IPS-NIHi7 (cell line): ENCODE measurements around the gene VTCN1.
"Not testable (repeated sequence)": the region's sequence is repeated elsewhere in the genome, so short reads cannot be mapped to it uniquely, and the experiment has no call there.

ENCODE experiments used
- DNase-seq: peaks from one replicate; pipeline ENCODE4 v3.0.0; 2012; ENCODE audit warnings: mixed read lengths; ENCODE audit errors: extremely low spot score

The VTCN1 gene, protein sequence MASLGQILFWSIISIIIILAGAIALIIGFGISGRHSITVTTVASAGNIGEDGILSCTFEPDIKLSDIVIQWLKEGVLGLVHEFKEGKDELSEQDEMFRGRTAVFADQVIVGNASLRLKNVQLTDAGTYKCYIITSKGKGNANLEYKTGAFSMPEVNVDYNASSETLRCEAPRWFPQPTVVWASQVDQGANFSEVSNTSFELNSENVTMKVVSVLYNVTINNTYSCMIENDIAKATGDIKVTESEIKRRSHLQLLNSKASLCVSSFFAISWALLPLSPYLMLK

DNA sequence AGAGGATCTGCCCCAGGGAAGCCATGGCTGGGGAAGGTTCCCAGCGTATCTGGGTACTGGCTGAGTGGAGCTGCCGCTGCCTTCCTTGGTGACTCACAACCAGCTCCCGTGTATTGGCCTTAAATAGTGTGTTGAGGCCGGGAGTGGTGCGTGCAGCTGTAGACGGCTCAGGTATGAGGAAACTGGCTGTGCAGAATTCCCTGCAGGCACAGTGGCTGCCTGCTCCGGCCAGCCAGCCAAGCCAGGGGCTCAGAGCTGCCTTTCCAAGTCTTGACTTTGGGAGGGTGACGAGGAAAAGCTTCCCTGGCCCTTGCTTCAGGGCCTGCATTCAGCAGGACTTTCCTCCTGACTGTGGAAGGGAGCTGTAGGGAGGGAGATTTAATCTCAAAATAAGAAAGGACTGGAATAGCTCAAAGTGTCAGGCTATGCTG, at the start of gene VTCN1:
TSS of gene VTCN1 (minus strand) at position 97 of the 431 bp plus-strand sequence. CDS start at position 25, 72 bp downstream.
- DNase-seq: no peak

DNA sequence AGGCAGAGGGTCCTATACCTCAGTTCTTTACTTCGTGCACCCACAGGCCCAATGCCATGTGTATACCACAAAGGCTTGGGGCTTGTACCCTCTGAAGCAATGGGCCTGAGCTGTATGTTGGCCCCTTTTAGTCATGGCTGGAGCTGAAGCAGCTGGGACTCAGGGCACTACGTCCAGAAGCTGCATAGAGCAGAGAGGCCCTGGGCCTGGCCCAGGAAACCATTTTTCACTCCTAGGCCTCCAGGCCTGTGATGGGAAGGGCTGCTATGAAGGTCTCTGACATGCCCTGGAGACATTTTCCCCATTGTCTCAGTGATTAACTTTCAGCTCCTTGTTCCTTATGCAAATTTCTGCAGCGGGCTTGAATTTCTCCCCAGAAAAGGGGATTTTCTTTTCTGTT, 48.1 kb upstream of the VTCN1 start:
- no peak for DNase-seq

DNA sequence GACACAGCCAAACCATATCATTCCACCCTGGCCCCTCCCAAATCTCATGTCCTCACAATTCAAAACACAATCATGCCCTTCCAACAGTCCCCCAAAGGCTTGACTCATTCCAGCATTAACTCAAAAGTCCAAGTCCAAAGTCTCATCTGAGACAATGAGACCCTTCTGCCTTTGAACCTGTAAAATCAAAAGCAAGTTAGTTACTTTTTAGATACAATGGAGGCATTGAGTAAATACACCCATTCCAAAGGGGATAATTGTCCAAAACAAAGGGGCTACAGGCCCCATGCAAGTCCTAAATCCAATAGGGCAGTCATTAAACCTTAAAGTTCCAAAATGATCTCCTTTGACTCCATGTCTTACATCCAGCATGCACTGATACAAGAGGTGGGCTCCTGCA, 47.3 kb upstream of the VTCN1 start:
- not testable (repeated sequence) for DNase-seq

DNA sequence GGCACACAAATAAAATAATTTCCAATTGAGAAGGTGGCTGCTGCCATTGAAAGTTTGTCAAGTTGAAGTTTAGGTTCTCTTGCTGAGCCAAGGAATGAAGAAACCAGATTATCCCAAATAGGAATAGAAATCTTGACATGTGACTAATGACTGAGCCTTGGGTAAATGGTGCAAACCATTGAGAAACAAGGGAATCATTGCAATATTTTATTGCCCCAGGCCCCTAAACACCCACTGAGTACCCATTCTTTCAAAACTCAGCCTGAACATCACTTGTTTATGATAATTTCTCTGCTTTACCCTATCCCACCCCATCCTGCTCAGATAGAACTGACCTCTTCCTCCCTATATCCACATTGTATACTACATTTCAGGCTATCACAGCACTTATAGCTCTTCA, 46.6 kb upstream of the VTCN1 start:
- no peak for DNase-seq

DNA sequence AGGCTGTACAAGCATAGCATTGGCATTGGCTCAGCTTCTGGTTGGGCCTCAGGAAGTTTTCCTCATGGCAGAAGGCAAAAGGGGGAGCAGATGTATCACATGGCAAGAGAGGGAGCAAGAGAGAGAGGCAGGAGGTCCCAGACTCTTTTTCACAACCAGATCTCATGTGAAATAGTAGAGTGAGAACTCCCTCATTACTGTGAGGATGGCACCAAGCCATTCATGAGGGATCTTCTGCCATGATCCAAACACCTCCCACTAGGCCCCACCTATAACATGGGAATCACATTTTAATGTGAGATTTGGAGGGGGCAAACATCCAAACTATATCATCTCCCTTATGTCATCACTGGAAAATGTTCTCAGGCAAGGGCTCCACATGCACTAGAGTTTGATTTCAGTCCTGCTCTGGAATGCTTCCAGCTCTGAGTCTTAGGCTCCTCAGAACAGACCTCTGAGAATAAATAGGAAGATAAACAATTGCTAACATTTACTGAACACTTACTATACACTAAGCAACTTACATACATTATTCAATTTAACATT, 39.4 kb upstream of the VTCN1 start:
- DNase-seq: no peak

DNA sequence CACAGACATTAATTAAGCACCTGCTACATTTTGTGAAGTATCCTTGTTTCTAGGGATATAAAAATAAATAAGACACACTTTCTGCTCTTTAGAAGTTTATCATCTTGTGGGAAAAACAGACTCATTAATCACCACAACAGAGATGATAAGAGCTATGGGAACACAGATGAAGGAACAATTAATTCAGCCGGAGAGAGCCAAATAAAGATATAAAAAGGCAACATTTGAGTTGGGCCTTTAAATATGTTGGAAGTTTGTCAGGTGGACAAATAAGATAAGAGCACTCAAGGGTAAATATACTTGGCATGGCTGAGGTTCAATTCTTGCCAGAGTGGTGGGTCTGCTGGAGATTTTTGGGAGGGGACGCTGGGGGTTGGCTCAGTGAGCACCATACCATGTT, 34.2 kb upstream of the VTCN1 start:
- DNase-seq: no peak

DNA sequence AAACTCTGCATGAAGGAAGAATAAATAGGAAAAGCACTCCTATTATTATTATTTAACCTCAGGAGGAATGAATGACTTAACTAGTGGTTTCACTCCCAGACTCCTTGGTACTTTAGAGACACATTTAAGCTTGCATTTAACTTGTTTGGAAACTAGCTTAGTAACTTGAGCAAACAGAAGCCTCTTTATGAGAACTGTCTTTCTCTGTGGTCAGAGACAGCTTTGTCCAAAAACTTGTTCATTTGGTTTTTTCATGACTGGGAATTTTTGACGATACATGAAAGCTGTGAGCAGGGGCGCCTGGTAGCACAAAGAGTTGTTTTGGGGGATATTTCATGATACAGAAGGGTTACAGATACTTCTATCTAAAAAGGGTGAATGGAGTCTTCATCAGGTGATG, 33.6 kb upstream of the VTCN1 start:
- no peak for DNase-seq

DNA sequence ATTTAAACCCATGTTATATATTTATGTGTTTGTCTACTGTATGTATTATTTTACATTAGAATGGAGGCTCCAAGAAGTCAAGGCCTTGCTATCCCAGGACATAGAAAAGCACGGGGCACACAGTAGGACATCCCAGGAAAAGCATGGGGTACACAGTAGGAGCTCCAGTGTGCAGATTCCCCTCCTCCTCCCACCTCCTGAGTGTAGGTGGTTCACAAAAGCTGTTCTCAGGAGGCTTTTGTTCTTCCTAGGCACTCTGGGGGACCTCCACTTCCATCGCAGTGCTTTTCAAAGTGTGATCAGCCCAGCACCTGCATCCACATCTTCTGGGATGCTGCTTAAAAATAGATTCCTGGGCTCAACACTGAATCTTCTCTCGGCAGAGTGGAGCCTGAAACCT, 30.8 kb upstream of the VTCN1 start:
- DNase-seq: no peak

DNA sequence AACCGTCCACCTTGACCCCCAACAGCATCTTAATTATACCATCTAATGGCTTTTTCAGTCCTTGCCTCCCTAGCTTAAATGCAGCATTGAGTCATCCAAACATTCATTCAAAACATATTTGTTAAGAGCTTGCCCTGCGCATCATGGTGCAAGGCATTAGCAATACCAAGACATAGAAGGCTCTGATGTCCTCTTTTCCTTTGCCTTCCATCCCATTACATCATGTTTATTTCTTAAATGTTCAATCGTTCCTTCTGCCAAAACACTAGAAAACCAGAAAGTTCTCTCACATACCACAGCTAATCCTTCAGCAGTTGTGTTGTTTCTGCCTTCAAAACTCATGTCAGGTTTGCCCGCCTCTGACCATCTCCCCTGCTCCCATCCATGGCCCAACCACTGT, 29.8 kb upstream of the VTCN1 start:
- DNase-seq: no peak

DNA sequence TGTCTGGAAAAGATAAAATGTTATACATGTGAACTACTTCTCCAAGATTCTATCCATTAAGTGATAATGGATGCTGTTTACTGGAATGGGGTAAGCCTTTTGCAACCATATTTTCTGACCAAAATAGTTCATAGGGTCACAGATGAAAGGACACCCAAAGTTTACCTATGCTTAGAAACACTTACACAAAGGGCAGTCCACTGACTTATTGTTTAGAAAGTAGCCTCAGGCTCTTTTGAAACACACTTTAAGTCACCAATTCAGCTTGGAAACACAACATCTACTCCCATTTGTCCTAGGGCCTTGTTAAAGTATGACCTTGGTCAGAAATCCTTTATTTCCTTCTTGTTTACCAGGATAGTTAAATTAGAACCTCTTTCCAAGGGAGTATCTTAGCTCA, 28.7 kb upstream of the VTCN1 start:
- no peak for DNase-seq

DNA sequence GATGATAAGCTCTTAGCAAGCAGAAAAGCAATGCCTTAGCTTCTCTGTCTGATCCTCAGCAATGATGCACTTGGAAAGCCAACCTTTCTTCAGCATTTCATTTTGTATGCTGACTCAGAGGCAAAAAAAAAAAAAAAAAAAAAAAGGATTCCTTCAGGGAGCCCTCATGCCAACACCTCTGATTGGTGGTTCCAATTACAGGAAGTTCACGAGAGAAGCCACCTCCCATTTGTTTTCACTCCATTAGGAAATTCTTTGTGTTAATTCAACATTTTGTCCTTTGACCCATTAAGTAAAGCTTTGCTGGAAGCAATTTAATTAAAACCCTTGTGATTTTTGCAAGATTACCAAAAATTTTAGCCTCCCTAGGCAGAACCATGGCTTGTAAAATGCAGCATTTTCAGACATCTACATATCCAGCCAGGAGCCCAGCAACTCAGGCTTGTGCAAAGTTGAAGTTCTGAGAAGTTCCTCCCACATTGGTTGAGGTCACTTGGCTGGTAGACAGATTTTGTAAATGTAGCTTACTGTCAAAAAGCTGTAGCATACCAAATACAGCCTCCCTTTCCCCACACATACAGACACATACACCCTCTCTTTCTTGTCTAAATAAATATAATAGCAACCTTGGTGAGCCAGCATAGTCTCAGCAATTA, 27.1 kb upstream of the VTCN1 start:
- DNase-seq: no peak

DNA sequence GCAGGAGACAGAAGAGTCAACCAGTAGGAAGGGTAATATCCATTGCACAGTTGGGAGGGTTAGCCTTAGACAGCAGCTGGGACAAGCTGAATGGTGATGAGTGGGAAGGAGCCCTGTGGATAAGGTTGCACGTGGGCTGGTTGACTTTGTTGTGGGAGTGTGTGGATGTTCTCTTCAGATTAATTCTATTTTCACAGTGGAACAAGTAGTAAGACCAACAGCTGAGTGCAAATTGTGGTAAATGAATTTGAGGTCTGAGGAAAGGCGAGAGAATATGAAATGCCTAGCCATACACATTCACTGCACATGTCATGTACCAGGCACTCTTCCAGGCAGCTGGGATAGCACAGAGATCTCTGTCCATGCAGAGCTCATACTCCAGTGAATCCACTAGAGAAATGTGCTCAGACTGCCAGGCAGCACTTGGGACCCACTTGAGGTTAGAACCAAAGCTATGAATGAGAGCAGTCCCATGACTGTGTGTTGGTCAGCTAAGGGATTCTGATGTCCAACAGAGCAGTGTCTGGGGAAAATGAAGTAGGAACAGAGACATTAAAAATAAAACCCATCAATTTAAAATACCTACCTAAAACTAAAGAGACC, 25.2 kb upstream of the VTCN1 start:
- DNase-seq: no peak

DNA sequence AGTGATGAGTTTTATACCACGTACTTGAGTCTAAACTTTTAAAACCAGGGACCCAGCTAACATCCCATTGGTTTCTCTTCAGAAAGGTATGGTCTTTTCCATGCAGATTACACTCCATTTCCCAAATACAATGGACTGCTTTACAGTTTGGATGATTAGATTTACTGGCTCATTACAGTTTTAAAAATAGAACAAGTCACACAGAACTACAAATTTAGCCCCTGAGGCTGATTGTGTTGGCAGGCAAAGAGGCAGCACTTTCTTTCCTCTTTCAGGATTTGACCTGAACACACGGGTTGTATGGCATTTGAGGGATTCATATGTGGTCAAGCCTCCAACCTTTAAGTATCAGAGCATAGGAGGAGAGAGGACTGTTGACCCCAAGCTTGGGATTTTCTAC, 21.8 kb upstream of the VTCN1 start:
- DNase-seq: no peak

DNA sequence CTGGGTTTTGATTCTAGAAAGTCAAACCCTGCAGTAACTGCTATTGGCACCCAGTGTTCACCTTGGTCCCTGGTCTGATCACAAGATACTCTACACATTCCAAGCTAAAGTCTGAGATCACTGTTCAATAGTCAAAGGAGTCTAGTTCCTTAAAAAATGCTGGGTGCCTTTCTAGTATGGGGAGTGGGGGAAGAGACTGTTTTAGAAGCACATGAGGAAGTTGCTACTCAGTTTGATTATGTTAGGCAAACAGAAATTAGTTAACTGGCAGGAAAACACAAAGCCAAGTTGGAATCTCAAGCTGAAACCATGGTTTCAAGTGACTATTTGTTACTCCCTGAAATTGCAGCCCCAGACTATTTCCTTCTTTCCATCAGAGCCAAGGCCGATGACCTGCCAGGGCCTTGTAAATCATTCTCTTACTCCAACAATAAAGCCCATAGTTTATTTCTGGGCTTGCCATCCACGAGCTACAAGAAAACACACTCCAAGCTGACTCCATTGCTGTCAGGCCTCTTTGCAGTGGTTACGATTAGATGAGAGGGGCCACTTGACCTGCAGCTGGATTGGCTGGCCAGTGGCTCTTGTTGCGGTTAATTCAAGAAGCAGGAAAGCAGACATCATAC, 21.1 kb upstream of the VTCN1 start:
- no peak for DNase-seq

DNA sequence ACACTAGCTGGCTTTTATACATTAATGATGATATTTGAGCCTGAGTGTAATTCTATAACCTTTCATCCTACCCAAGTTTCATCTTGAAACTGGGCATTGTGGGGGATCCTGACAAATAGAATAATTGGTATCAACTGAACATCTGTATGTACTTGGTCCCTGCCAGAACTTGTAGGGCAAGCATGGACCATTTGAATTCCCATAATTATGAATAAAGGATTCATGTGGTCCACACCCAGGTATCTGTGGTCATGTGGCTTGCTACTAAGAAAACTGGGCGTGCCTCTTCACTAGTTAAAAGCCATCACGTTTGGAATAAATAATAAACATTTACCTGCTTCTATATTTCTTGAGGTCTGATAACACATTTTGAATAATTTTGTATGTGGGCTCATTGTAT, 20.6 kb upstream of the VTCN1 start:
- DNase-seq: no peak

DNA sequence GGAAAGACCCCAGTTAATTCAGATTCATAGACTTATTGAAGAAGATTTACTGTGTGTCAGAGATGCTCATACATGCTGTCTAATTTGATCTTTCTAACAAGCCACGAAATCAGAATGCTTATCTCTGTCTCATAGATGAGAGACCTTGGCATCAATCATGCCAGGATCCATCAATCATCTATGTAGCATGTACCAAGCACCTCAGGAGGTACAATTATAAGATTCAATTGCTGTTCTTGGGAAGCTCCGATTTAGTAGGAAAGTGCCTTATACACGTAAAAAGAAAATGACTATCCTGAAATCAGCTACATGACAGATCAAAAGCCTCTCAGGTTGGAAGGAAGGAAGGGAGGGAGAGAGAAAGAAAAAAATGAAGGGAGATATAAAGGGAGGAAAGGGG, 18.5 kb upstream of the VTCN1 start:
- DNase-seq: no peak

DNA sequence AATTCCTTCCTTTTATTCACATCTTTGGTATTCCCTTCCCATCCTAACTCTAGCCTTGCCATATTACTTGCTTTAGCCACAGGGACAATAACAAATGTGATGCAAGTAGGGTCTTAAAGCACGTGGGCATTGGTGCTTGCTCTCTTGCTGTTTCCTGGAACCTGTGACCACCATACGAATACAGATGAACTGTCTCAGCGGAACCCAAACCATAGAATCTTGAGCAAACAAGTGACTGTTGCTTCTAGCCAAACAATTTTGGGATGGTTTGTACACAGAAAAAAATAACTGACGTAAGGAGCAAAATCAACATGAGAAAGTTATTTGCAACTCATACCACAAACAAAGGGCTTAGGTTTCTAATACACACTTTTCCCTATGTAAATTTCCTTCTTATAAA, 15.2 kb upstream of the VTCN1 start:
- DNase-seq: no peak

DNA sequence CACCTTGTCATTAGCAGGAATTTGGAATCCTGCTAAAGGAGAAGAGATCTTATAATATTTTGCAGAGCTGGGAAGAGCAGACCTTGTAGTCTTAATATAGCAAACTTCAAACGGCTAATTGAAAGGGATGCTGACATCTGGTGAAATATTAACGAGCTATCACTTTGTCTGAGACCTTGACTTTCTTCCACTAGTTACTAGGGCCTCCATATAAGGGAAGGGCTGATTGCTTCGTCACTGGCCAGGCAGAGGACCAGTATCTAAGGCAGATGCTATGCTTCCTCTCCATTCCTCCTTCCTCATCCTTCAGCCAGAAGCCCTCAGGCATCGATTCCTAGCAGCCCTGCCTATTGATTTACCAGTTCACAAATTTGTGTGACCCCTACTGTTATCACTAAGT, 6.0 kb upstream of the VTCN1 start:
- no peak for DNase-seq

DNA sequence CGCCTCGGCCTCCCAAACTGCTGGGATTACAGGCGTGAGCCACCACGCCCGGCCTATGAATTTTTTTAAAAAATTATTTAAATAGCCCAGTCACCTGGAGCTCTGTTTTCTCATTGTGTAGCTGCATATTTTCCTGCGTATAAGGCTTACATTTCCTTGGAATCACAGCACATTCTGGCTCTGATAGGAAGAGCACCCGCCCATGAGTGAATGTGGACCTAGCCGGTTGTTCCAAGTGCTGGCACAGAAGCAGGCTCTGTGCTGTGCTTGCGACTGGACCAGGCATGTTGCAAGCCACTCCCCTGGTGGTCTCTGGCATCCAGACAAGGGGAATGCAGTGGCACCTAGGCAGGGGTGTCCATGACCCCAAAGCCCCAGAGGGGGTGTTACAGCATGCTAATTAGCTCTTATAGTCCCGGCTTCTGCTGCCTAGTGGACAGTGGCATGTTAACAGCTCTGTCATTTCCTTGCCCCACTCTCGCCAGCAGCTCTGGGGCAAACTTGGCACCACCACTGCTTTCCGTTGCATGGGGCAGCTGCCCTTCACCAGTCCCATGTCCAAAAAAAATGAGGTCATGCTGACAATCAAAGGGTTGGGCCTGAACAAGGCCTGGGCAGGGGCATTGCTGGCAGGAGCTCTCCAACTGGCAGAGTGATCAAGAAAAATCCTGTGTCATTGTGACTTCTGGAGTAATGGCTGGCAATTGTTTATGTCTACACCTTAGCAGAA, 5.2 kb upstream of the VTCN1 start:
- no peak for DNase-seq

DNA sequence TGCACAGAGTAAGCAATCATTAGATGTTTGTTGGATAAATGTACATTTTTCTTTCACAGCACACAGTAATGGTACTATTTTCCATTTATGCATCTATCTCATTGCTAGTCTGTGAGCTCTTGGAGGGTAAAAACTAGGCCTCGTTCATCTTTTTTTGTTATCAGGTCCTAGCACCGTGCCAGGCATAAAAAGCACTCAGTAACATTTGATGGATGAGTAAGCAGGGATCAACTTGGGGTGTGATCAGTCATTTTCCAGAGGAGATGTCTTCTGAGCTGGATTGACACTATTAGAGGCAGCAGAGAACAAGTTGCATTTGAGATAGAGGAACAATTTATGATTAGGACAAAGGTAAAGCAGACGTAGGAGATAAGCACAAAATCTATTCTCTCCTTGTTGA, 4.3 kb upstream of the VTCN1 start:
- no peak for DNase-seq

DNA sequence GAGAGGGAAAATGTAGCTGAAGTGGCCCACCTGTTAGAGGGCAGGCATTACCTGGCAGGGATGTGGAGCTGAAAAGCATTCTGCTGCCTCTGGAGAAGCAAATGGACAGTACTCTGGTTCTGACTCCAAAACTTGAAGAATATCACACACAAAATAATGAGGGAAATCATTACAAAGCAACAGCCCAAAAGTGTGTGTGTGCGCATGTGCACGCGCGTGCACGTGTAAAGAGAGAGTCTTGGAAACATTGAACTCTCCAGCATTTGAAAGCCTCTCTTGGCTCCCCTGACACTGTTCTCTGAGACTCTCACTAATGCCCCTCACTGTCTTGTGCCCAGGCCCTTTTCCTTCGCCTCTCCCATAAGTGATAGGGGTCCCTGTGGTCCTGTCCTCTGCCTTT, 2.3 kb upstream of the VTCN1 start:
- DNase-seq: no peak

DNA sequence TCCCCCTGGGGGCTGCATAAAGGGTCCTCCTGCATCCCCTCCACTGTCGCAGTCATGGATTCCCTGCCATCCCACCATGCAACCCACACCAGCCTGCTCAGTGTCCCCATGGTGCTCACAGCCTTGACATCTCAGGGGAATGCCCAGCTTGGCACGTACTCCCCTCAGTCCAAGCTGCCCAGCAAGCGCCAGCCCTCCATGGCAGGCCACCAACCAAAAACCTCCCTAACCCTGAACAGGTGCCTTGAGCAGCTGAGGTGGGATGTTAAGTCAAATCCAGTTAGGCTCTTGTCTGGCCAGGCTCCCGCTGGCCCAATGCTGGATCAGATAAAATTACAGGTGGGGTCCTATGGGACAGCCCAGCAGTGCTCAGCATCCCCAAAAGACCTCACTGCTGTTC, 341 bp downstream of the VTCN1 start:
- no peak for DNase-seq
